Cardiac muscle cell (in vitro differentiated cells and primary cell): ENCODE data around the gene CARS2. TPM values are rescaled to one million over a fixed set of nuclear protein-coding genes. Genes with fewer than 3 reads are reported as not detected.

ENCODE experiments used
- DNase-seq, 2 donors: peaks; one replicate each; pipeline versions ENCODE4 v3.0.0 to v3.0.0-alpha.2; 2010 to 2017; ENCODE audit warnings: low read depth in 1 of 2, low spot score in 1 of 2
- H3K27ac ChIP-seq: fragments of 200-600 bp; sonication (generic); 2 replicates; pipeline ENCODE4 v1.5.1; 2016
- H3K27me3 ChIP-seq: fragments of 200-600 bp; sonication (generic); 2 replicates; pipeline ENCODE4 v1.6.0; 2016; ENCODE audit warnings: control low read depth
- H3K36me3 ChIP-seq: fragments of 200-600 bp; sonication (generic); 2 replicates; pipeline ENCODE4 v1.5.1; 2016; ENCODE audit warnings: control low read depth
- H3K4me1 ChIP-seq: fragments of 200-600 bp; sonication (generic); 2 replicates; pipeline ENCODE4 v1.8.1; 2017; ENCODE audit warnings: low read depth, mild to moderate bottlenecking, mixed run types
- H3K4me3 ChIP-seq: fragments of 200-600 bp; sonication (generic); 2 replicates; pipeline ENCODE4 v1.5.1; 2016; ENCODE audit warnings: mild to moderate bottlenecking
- H3K9me3 ChIP-seq: fragments of 200-600 bp; sonication (generic); 2 replicates; pipeline ENCODE4 v1.5.1; 2017; ENCODE audit warnings: low read depth, mild to moderate bottlenecking, control low read depth
- polyA plus RNA-seq: library from polyadenylated mRNA; unstranded; fragments of >200 nt; fragmentation: Nextera tagmentation; extraction: Ambion mirVana; gene quantifications from 2 replicates; pipeline ENCODE4 v1.2.1, GENCODE V29; 2016
- total RNA-seq: library from RNA; depleted of rRNA; stranded (reverse); fragments of >200 nt; gene quantifications from 2 replicates; pipeline ENCODE4 v1.2.3, GENCODE V29; 2016
- TF ChIP-seq, protein P1 (sequence below): IDR thresholded peaks from 2 replicates; pipeline ENCODE4 v1.5.1; 2012; ENCODE audit warnings: low read depth, mild to moderate bottlenecking, low read length

The CARS2 gene
- total and polyA plus RNA-seq, 2 experiments from 2014 or later, result 58.2 to 94.6 TPM

DNA sequence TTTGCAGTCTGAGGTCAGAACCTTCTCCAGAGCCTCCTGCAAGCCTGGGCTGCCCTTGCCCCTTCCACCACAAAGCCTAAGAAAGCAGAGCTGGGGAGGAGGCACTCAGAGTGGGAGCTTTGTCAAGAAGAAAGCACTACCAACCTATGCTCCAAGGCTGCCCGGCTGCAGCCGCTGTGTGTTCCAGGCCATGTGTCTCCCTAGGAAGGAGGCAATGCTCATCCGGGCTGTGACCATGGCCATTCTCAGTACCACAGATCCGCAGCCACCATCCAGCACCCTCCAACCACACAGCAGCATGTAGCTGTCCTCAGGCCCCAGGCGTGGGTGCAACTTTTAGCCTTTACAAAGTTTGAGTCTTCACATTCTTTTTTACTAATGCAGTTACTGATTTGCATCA, 22.0 kb downstream of the CARS2 start:
- Histone ChIP-seq H3K27me3 (no peaks in the 10 kb centered on the region), H3K4me3 (no peak overlapping the region), H3K9me3 (no peaks in the 10 kb centered on the region), H3K36me3 (peaks cover 46% of the 10 kb centered on the region), H3K4me1 (no peaks in the 10 kb centered on the region), H3K27ac (no peak overlapping the region)
- TF ChIP-seq, protein P1, sequence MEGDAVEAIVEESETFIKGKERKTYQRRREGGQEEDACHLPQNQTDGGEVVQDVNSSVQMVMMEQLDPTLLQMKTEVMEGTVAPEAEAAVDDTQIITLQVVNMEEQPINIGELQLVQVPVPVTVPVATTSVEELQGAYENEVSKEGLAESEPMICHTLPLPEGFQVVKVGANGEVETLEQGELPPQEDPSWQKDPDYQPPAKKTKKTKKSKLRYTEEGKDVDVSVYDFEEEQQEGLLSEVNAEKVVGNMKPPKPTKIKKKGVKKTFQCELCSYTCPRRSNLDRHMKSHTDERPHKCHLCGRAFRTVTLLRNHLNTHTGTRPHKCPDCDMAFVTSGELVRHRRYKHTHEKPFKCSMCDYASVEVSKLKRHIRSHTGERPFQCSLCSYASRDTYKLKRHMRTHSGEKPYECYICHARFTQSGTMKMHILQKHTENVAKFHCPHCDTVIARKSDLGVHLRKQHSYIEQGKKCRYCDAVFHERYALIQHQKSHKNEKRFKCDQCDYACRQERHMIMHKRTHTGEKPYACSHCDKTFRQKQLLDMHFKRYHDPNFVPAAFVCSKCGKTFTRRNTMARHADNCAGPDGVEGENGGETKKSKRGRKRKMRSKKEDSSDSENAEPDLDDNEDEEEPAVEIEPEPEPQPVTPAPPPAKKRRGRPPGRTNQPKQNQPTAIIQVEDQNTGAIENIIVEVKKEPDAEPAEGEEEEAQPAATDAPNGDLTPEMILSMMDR, result no peak
- no peak for DNase-seq

DNA sequence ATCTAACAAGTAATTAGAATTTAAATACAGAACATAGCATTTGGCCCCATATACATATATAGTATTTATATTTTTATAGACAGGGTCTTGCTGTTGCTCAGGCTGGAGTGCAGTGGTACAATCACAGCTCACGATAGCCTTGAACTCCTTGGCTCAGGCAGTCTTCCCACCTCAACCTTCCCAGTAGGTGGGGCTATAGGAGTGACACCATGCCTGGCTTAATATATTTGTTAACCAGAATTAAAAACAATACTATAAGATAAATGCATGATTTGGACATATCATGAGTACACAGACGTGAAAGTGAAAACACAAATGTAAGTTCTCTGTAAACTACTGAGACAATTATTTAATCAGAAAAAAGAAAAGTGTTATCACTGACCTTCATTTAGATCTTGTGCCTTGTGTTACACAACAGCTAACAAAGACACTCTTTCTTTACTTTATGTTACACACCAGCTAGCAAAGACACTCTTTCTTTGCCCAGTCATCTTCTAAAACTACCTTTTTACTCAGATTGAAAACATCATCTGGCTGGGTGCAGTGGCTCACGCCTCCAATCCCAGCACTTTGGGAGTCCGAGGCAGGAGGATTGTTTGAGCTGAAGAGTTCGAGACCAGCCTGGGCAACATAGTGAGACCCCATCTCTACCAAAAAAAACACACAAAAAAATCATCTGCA, 22.6 kb downstream of the CARS2 start:
- H3K4me3 ChIP-seq, result no peak overlapping the region
- TF ChIP-seq, protein P1, result peak; percentile 37
- H3K27me3 ChIP-seq, result no peaks in the 10 kb centered on the region
- peaks cover 46% of the 10 kb centered on the region for H3K36me3 ChIP-seq
- peak; percentile 6 to 28 for DNase-seq
- no peak overlapping the region for H3K27ac ChIP-seq
- H3K4me1 ChIP-seq, result no peaks in the 10 kb centered on the region
- H3K9me3 ChIP-seq, result no peaks in the 10 kb centered on the region

DNA sequence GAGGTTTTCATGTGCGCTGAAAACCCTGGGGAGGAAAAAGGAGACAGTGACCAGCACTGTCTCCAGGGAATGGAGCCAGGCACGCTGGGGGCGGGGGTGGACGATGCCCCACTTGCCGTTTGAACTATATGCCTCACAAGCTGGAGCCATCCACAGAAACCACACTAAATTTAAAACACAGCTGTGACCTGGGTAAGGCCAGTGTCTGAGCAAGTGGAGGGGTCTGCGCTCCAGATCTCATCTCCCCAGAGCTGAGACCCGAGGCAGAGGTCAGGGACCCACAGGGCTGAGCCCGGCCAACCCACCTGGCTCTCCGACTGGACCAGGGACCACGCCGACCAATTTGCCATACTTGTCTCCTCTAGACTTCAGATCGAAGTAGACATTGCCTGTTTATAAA, 23.2 kb downstream of the CARS2 start:
- Histone ChIP-seq H3K4me3 (no peak overlapping the region), H3K4me1 (no peaks in the 10 kb centered on the region), H3K27me3 (no peaks in the 10 kb centered on the region), H3K36me3 (peaks cover 42% of the 10 kb centered on the region), H3K27ac (no peak overlapping the region), H3K9me3 (no peaks in the 10 kb centered on the region)
- TF ChIP-seq, protein P1, result no peak
- DNase-seq, result no peak

DNA sequence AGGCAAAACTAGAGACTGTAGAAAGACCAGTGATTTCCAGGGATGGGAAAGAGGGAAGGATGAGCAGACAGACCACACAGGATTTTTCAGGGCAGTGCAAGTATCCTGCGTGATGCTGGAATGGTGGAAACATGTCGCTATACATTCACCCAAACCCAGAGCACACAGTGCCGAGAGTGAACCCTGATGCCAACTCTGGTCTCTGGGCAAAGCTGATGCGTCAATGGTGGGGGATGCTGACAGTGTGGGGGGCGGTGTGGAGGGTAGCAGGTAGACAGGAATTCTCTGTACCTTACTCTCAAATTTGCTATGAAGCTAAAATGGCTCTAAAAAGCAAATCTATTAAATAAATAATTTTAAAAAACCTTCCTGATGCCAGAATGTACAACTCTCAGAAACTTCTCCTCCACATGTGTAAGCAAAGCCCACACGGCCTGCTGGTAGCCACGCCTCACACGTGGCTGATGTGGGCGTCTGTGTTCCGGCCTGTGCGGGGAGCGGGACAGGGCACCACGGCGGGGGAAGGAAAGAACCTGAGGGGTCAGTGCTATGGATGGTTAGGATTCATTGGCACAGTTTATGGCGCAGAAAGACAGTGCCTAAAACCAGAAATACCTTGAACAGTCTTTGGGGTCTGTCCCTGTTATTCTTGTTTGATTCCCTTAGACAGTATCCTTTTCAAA, 23.9 kb downstream of the CARS2 start:
- Histone ChIP-seq H3K9me3 (no peaks in the 10 kb centered on the region), H3K4me1 (no peaks in the 10 kb centered on the region), H3K27me3 (no peaks in the 10 kb centered on the region), H3K27ac (no peak overlapping the region), H3K36me3 (peaks cover 35% of the 10 kb centered on the region), H3K4me3 (no peak overlapping the region)
- TF ChIP-seq, protein P1, result no peak
- no peak for DNase-seq

DNA sequence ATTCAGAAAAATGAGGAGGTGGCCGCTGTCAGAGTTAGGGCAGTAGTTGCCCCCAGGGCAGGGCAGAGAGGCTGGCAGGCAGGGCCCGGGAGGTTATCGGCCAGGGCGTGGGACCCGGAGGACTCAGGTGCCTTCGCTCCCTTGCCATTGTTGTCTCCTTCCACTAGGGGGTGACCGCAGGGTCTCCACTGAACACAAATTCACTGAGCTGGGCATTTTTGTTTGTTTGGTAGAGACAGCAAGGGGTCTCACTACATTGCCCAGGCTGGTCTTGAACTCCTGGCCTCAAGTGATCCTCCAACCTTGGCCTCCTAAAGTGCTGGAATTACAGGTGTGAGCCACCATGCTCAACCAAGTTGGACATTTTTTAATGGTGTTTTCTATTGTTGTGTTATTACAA, 25.1 kb downstream of the CARS2 start:
- H3K4me1 ChIP-seq, result no peaks in the 10 kb centered on the region
- DNase-seq, result peak in 1 of 2 donors; percentile 16
- TF ChIP-seq, protein P1, result peak; percentile 43
- H3K27me3 ChIP-seq, result no peaks in the 10 kb centered on the region
- H3K4me3 ChIP-seq, result no peak overlapping the region
- no peaks in the 10 kb centered on the region for H3K9me3 ChIP-seq
- H3K36me3 ChIP-seq, result peaks cover 34% of the 10 kb centered on the region
- H3K27ac ChIP-seq, result no peak overlapping the region
